K562 (cell line): ENCODE results near the gene ZNF595. TPM values are rescaled to one million over a fixed set of nuclear protein-coding genes. Genes with fewer than 3 reads are reported as not detected.
A peak's percentile ranks its signal among the peaks of the same experiment; 100 is the strongest.

ENCODE experiments used
- AFF1 ChIP-seq, 2 experiments: fragments of 450-650 bp; IDR thresholded peaks; 2 replicates each; pipeline ENCODE4 v1.6.1; 2018; ENCODE audit warnings: mild to moderate bottlenecking in 2 of 2, low read depth in 1 of 2; ENCODE audit not compliant: partially characterized antibody in 2 of 2
- JUNB ChIP-seq: fragments of 450-650 bp; formaldehyde crosslinking; conservative IDR thresholded peaks from 2 replicates; pipeline ENCODE4 v1.4.0; 2020; ENCODE audit warnings: mild to moderate bottlenecking
- MGA ChIP-seq: fragments of 450-650 bp; IDR thresholded peaks from 2 replicates; pipeline ENCODE4 v1.6.1; 2016; ENCODE audit warnings: mild to moderate bottlenecking, moderate library complexity
- PML ChIP-seq: IDR thresholded peaks from 2 replicates; pipeline ENCODE4 v1.6.1; 2012; ENCODE audit warnings: low read length, inconsistent platforms
- POLR2AphosphoS5 ChIP-seq: IDR thresholded peaks from 2 replicates; pipeline ENCODE4 v1.6.1; 2011; ENCODE audit warnings: mild to moderate bottlenecking, low read depth, low read length, moderate library complexity; ENCODE audit not compliant: control insufficient read depth, insufficient read depth
- SAP30 ChIP-seq: fragments of 200-600 bp; sonication (generic); IDR thresholded peaks from 2 replicates; pipeline ENCODE4 v1.6.1; 2012; ENCODE audit warnings: borderline replicate concordance, low read depth, mild to moderate bottlenecking, moderate library complexity, low read length, control low read depth, inconsistent platforms; ENCODE audit not compliant: insufficient read depth, poor library complexity, severe bottlenecking
- TAF1 ChIP-seq: IDR thresholded peaks from 2 replicates; pipeline ENCODE4 v1.6.1; 2011; ENCODE audit warnings: mild to moderate bottlenecking, low read length, moderate library complexity; ENCODE audit not compliant: insufficient read depth, control insufficient read depth, severe bottlenecking; ENCODE audit errors: extremely low read depth
- polyA plus RNA-seq, 8 experiments: library from polyadenylated mRNA; depleted of rRNA in 4 of 8; stranded (reverse) in 5 of 8; unstranded in 3 of 8; fragments of >200 nt; fragmentation: Nextera tagmentation in 2 of 8; fragmentation: Illumina TruSeq in 1 of 8; extraction: Ambion mirVana in 2 of 8; extraction: Trizol in 1 of 8; gene quantifications; 2 replicates each; pipeline versions ENCODE4 v1.2.1 to v1.2.3, GENCODE V29; 2011 to 2014; ENCODE audit warnings: inconsistent platforms in 1 of 8, missing spikeins in 1 of 8
- total RNA-seq, 7 experiments: library from RNA; depleted of rRNA in 6 of 7; stranded (reverse); fragments of >200 nt in 6 of 7; fragmentation: Illumina TruSeq in 2 of 7; extraction: Trizol in 2 of 7; gene quantifications; 2 replicates each; pipeline versions ENCODE4 v1.2.1 to v1.2.3, GENCODE V29; 2011 to 2021; ENCODE audit warnings: low replicate concordance in 1 of 7
- TF ChIP-seq, protein P1 (sequence below): fragments of 450-650 bp; formaldehyde crosslinking; IDR thresholded peaks from 2 replicates; pipeline ENCODE4 v1.4.0; 2022; ENCODE audit warnings: missing genetic modification characterization

ZNF595 gene
- total and polyA plus RNA-seq, 9 of the 15 experiments (the other 6 are each of a cell fraction or from before 2014, with no cell fraction given): 116 to 632 (median 237) TPM

- no peak for TF ChIP-seq AFF1 (IDR thresholded peaks at IDR 0.05; ENCODE audit: low read depth in 1 of 2, partially characterized antibody in 2 of 2)
- TF ChIP-seq PML: peak; percentile 60; the same call in 1 of the 2 replicates
- TF ChIP-seq, protein P1, sequence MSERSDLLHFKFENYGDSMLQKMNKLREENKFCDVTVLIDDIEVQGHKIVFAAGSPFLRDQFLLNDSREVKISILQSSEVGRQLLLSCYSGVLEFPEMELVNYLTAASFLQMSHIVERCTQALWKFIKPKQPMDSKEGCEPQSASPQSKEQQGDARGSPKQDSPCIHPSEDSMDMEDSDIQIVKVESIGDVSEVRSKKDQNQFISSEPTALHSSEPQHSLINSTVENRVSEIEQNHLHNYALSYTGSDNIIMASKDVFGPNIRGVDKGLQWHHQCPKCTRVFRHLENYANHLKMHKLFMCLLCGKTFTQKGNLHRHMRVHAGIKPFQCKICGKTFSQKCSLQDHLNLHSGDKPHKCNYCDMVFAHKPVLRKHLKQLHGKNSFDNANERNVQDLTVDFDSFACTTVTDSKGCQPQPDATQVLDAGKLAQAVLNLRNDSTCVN (CRISPR knock-in tag): no peak
- no peak; the same call in 1 of the 2 replicates for TF ChIP-seq JUNB
- peak; percentile 84 for TF ChIP-seq POLR2AphosphoS5
- peak; percentile 77 for TF ChIP-seq SAP30
- TF ChIP-seq MGA: peak; percentile 72
- TF ChIP-seq TAF1: peak; percentile 71
Observed at GRCh38 chr4:124275-125081, 71.4 kb downstream of the ZNF595 start, which contains the start of gene ZNF718 (continued).
